Hepatocyte (in vitro differentiated cells): ENCODE measurements around the gene GPANK1. TPM values are rescaled to one million over a fixed set of nuclear protein-coding genes. Genes with fewer than 3 reads are reported as not detected.

Experiments used
- DNase-seq: peaks from one replicate; pipeline ENCODE4 v3.0.0-alpha.2; 2016; ENCODE audit warnings: low spot score
- H2AFZ ChIP-seq: fragments of 200-600 bp; sonication (generic); 2 replicates; pipeline ENCODE4 v1.6.0; 2016; ENCODE audit warnings: antibody characterized with exemption, mild to moderate bottlenecking
- H3K27ac ChIP-seq: fragments of 200-600 bp; sonication (generic); 2 replicates; pipeline ENCODE4 v1.5.1; 2016; ENCODE audit warnings: mild to moderate bottlenecking
- H3K27me3 ChIP-seq: fragments of 200-600 bp; sonication (generic); 2 replicates; pipeline ENCODE4 v1.6.1; 2016
- H3K36me3 ChIP-seq: fragments of 200-600 bp; sonication (generic); replicated peaks from 2 replicates; pipeline ENCODE4 v1.5.1; 2016; ENCODE audit warnings: low read depth; ENCODE audit not compliant: insufficient read depth
- H3K4me1 ChIP-seq: fragments of 200-600 bp; sonication (generic); 2 replicates; pipeline ENCODE4 v1.5.1; 2016; ENCODE audit warnings: mild to moderate bottlenecking, moderate library complexity; ENCODE audit not compliant: insufficient read depth
- H3K4me2 ChIP-seq: fragments of 200-600 bp; sonication (generic); 2 replicates; pipeline ENCODE4 v1.6.0; 2016
- H3K4me3 ChIP-seq: fragments of 200-600 bp; sonication (generic); 2 replicates; pipeline ENCODE4 v1.5.1; 2016; ENCODE audit warnings: mild to moderate bottlenecking
- H3K79me2 ChIP-seq: fragments of 200-600 bp; sonication (generic); 2 replicates; pipeline ENCODE4 v1.6.0; 2017; ENCODE audit warnings: mild to moderate bottlenecking
- H3K9me2 ChIP-seq: fragments of 200-600 bp; sonication (generic); replicated peaks from 2 replicates; pipeline ENCODE4 v1.6.0; 2017; ENCODE audit warnings: mild to moderate bottlenecking; ENCODE audit not compliant: insufficient read depth
- H3K9me3 ChIP-seq: fragments of 200-600 bp; sonication (generic); 2 replicates; pipeline ENCODE4 v1.5.1; 2016; ENCODE audit warnings: low read depth, mild to moderate bottlenecking
- H4K20me1 ChIP-seq: fragments of 200-600 bp; sonication (generic); 2 replicates; pipeline ENCODE4 v1.6.0; 2016; ENCODE audit warnings: mild to moderate bottlenecking; ENCODE audit not compliant: insufficient read depth, poor library complexity, severe bottlenecking
- EZH2 ChIP-seq: fragments of 200-600 bp; sonication (generic); IDR thresholded peaks from 2 replicates; pipeline ENCODE4 v1.6.1; 2016; ENCODE audit warnings: antibody characterized with exemption, mild to moderate bottlenecking, borderline replicate concordance
- EZH2phosphoT487 ChIP-seq: fragments of 200-600 bp; sonication (generic); IDR thresholded peaks from one replicate; pipeline ENCODE4 v1.6.1; 2018; ENCODE audit warnings: antibody characterized with exemption, mild to moderate bottlenecking, low read depth, moderate library complexity; ENCODE audit not compliant: unreplicated experiment, severe bottlenecking
- WGBS: methylation state at CpG from one replicate; pipeline ENCODE4 v1.1.6; 2016; ENCODE audit warnings: low lambda C conversion rate; ENCODE audit errors: missing lambda C conversion rate; 5-methylcytosine and 5-hydroxymethylcytosine counted together
- polyA plus RNA-seq: library from polyadenylated mRNA; unstranded; fragments of >200 nt; fragmentation: Nextera tagmentation; extraction: Ambion mirVana; gene quantifications from 2 replicates; pipeline ENCODE4 v1.2.1, GENCODE V29; 2016
- total RNA-seq: library from RNA; depleted of rRNA; stranded (reverse); fragments of >200 nt; gene quantifications from 2 replicates; pipeline ENCODE4 v1.2.3, GENCODE V29; 2014
- TF ChIP-seq, protein P1 (sequence below): fragments of 200-600 bp; sonication (generic); IDR thresholded peaks from 2 replicates; pipeline ENCODE4 v1.5.1; 2016; ENCODE audit warnings: antibody characterized with exemption, mild to moderate bottlenecking; ENCODE audit not compliant: poor library complexity

Gene GPANK1
- total and polyA plus RNA-seq, 2 experiments from 2014 or later, result 18.1 to 23.8 TPM

DNA sequence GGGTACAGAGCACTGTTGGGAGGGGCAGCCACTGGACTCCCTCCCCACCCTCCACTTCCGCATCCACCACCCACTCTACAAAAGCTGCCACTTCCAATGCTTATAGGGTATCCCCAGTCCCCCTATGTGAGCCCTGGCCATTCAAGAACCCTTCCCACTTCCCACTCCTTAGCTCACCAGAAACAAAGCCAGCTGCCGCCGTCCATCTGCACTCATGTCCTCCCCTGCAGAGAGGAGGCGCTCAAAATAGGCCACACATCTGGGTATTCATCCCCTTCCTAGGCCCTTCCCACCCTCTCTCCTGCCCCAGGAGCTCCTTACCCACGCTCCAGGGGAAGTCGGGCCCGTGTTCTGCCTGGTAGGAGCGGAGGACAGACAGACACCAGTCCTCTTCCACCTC is 22.5 kb upstream of the GPANK1 start:
- H3K4me2 ChIP-seq, result no peak overlapping the region
- no peaks in the 10 kb centered on the region for H3K27me3 ChIP-seq
- H2AFZ ChIP-seq, result no peak overlapping the region
- peaks cover 6% of the 10 kb centered on the region for H3K4me1 ChIP-seq
- H3K36me3 ChIP-seq, result no peaks in the 10 kb centered on the region
- H3K9me3 ChIP-seq, result no peaks in the 10 kb centered on the region
- 92% methylated on average over 8 of the region's 8 CpGs for WGBS
- H3K79me2 ChIP-seq, result no peaks in the 10 kb centered on the region
- no peak overlapping the region for H3K4me3 ChIP-seq
- no peaks in the 10 kb centered on the region for H3K9me2 ChIP-seq
- no peak for DNase-seq
- H4K20me1 ChIP-seq, result no peaks in the 10 kb centered on the region
- no peak overlapping the region for H3K27ac ChIP-seq
- TF ChIP-seq, protein P1, sequence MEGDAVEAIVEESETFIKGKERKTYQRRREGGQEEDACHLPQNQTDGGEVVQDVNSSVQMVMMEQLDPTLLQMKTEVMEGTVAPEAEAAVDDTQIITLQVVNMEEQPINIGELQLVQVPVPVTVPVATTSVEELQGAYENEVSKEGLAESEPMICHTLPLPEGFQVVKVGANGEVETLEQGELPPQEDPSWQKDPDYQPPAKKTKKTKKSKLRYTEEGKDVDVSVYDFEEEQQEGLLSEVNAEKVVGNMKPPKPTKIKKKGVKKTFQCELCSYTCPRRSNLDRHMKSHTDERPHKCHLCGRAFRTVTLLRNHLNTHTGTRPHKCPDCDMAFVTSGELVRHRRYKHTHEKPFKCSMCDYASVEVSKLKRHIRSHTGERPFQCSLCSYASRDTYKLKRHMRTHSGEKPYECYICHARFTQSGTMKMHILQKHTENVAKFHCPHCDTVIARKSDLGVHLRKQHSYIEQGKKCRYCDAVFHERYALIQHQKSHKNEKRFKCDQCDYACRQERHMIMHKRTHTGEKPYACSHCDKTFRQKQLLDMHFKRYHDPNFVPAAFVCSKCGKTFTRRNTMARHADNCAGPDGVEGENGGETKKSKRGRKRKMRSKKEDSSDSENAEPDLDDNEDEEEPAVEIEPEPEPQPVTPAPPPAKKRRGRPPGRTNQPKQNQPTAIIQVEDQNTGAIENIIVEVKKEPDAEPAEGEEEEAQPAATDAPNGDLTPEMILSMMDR, result no peak
- no peak for TF ChIP-seq EZH2phosphoT487
- no peak for TF ChIP-seq EZH2

DNA sequence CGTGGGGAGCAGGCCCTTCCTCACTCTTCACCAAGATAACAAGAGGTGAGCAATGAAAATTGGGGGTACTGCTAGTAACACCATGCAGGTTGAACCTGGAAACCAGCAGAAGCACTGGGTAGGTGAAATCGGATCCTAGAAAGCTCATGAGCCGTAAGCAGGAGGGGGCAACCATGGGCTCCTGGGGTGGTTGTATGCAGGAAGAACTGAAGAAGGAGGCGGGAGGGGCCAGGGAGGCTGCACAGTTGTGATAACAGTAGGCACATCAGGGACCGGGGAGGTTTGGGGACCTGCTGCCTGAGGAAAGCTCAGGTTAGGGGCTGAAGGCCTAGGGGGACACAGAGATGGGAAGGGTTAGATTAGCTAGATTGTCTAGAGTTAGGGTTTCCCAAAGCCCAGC is 21.7 kb upstream of the GPANK1 start:
- Histone ChIP-seq H3K27ac (no peak overlapping the region), H3K36me3 (no peaks in the 10 kb centered on the region), H3K4me2 (no peak overlapping the region), H3K27me3 (no peaks in the 10 kb centered on the region), H4K20me1 (no peaks in the 10 kb centered on the region), H3K4me1 (peaks cover 10% of the 10 kb centered on the region), H3K79me2 (no peaks in the 10 kb centered on the region), H2AFZ (no peak overlapping the region), H3K9me2 (no peaks in the 10 kb centered on the region), H3K9me3 (no peaks in the 10 kb centered on the region), H3K4me3 (no peak overlapping the region)
- TF ChIP-seq, protein P1, result no peak
- TF ChIP-seq EZH2phosphoT487 (no peak), EZH2 (no peak)
- no peak for DNase-seq
- WGBS, result 89% methylated on average over 5 of the region's 5 CpGs

DNA sequence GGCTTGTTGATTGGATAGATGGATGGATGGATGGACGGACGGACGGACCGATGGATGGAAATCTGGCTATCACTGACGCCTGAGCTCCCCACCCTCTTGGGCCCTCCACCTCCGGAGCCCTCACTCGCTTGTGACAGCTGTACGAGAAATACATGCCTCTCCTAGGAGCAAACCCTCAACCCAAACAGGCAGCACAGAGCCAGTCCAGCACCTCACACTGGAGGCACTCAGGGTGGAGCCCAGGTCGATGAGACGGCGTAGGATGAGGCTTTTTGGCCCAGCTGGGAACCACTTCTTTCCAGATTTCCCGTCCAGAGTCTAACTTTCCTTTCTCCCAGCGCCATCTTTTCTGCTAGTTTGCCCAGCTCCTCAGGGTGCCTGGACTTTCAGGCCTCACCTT is 18.8 kb upstream of the GPANK1 start:
- H3K36me3 ChIP-seq, result no peaks in the 10 kb centered on the region
- H3K9me3 ChIP-seq, result no peaks in the 10 kb centered on the region
- peak overlapping the region; percentile 36 for H3K27ac ChIP-seq
- H3K9me2 ChIP-seq, result no peaks in the 10 kb centered on the region
- whole genome bisulfite sequencing, result 72% methylated on average over 13 of the region's 13 CpGs
- TF ChIP-seq EZH2phosphoT487 (no peak), EZH2 (no peak)
- TF ChIP-seq, protein P1, result no peak
- no peaks in the 10 kb centered on the region for H3K27me3 ChIP-seq
- no peaks in the 10 kb centered on the region for H3K79me2 ChIP-seq
- peaks cover 5% of the 10 kb centered on the region for H3K4me1 ChIP-seq
- peak overlapping the region; percentile 86 for H3K4me2 ChIP-seq
- no peak for DNase-seq
- peak overlapping the region; percentile 12 for H3K4me3 ChIP-seq
- H4K20me1 ChIP-seq, result no peaks in the 10 kb centered on the region
- peak overlapping the region; percentile 32 for H2AFZ ChIP-seq

DNA sequence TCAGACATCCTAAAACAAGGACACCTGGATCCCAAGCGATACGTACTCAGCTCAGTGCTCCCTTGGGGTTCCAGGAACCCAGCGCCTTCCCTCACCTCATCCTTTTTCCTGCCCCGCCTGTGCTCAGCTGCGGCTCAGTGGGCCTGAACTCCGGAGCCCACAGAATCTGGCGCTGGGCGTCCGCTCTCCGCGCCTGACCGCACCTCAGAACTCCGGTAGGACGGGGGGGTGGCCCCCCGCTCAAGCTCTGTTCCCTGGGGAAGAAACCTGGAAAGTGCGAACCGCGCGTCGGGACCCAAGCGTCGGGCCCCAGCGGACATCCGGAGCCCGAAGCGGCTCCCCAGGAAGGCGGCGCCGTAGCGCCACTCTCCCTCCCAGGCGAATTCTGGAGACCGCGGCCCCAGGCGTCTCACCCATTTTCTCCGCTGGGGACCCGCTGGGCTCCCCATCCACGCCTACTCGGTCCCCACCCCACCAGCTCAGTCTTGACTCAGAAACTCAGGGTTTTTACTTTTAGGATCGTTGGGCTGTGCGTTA is 16.4 kb upstream of the GPANK1 start:
- no peaks in the 10 kb centered on the region for H3K27me3 ChIP-seq
- no peaks in the 10 kb centered on the region for H4K20me1 ChIP-seq
- H3K79me2 ChIP-seq, result no peaks in the 10 kb centered on the region
- no peaks in the 10 kb centered on the region for H3K9me2 ChIP-seq
- peaks cover 5% of the 10 kb centered on the region for H3K4me1 ChIP-seq
- H2AFZ ChIP-seq, result peak overlapping the region; percentile 83
- DNase-seq, result peak; percentile 68
- no peaks in the 10 kb centered on the region for H3K9me3 ChIP-seq
- H3K36me3 ChIP-seq, result no peaks in the 10 kb centered on the region
- no peak for TF ChIP-seq EZH2phosphoT487
- TF ChIP-seq, protein P1, result peak; percentile 8
- peak overlapping the region; percentile 96 for H3K4me2 ChIP-seq
- WGBS, result 2% methylated on average over 34 of the region's 40 CpGs
- H3K4me3 ChIP-seq, result peak overlapping the region; percentile 39
- peak overlapping the region; percentile 84 for H3K27ac ChIP-seq
